ENCODE data around the gene DAZAP1.

Gene DAZAP1

GRCh38 chr19:1407528-1408299 lies at the start of gene DAZAP1:
Gene DAZAP1 (plus strand): TSS chr19:1407586. CDS start chr19:1407774, 188 bp downstream.
- peak; percentile 52 for DNase-seq

DNA sequence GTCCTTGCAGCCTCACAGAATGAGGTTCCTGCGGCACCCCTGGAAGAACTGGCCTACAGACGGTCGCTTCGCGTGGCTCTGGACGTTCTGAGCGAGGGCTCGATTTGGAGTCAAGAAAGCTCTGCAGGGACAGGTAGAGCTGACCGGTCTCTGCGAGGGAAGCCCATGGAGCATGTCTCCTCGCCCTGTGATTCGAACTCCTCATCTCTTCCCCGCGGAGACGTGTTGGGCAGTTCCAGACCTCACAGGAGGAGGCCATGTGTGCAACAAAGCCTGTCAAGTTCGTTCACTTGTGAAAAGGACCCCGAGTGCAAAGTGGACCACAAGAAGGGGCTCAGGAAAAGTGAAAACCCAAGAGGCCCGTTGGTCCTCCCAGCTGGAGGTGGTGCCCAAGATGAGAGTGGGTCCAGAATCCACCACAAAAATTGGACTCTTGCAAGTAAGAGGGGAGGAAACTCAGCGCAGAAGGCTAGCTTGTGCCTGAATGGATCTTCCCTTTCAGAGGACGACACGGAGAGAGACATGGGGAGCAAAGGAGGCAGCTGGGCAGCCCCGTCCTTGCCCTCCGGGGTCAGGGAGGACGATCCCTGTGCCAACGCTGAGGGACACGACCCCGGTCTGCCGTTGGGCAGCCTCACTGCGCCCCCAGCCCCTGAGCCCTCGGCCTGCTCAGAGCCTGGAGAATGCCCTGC lies 47.1 kb upstream of the DAZAP1 start:
- DNase-seq, result no peak

GRCh38 chr19:1360818-1361461 lies 46.4 kb upstream of the DAZAP1 start:
- DNase-seq, result peak; percentile 86

DNA sequence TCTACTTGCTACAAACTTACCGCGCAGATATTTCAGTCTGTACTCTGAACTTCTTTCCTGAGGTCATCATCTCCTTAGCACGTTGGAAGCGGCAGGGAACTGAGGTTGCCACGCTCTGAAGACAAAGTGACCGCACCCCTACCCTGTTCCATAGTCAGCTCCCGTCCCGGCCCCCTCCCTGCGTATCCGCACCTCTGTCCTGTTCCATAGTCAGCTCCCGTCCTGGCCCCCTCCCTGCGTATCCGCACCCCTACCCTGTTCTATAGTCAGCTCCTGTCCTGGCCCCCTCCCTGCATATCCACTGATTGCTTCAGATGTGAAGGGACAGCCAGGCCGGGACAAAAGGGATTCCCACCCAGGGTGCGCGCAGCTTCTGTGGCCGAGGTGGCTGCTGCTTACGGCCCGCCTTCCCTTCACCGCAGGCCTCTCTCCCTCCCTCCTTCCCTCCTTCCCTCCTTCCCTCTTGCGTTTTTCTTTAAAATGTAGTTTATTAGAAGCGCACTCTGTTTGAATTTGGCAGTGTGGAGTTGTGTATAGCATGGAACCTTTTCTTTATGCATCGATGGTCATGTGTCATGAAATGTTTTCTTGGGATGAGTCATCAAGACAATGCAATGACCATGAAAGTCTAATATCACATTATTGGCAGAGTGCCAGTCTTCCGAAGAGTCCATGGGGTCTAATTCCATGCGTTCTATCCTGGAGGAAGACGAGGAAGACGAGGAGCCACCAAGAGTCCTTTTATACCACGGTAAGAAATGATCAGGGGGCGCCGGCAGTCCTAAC lies 45.6 kb upstream of the DAZAP1 start:
- DNase-seq, result no peak

- DNase-seq, result no peak
These were observed 44.8 kb upstream of the DAZAP1 start for GRCh38 chr19:1362387-1363257.

DNA sequence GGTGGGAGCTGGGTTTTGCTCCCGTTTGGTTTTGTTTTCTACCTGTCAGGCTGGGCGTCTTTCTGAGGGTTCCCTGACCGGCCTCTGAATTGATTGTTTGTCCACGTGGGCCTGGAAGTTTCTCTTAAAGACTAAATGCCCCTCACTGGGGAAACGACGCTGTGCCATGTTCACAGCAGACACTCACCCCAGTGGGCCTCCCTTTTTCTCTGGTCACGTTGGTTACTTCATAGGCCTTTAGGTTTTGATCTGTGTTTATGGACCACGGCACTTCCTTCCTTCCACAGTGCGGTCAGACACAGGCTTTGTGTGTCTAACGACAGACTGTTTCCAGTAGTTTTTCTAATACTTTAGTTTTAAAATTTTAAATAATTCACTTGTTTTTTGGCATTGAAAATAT lies 43.8 kb upstream of the DAZAP1 start:
- DNase-seq, result no peak

DNA sequence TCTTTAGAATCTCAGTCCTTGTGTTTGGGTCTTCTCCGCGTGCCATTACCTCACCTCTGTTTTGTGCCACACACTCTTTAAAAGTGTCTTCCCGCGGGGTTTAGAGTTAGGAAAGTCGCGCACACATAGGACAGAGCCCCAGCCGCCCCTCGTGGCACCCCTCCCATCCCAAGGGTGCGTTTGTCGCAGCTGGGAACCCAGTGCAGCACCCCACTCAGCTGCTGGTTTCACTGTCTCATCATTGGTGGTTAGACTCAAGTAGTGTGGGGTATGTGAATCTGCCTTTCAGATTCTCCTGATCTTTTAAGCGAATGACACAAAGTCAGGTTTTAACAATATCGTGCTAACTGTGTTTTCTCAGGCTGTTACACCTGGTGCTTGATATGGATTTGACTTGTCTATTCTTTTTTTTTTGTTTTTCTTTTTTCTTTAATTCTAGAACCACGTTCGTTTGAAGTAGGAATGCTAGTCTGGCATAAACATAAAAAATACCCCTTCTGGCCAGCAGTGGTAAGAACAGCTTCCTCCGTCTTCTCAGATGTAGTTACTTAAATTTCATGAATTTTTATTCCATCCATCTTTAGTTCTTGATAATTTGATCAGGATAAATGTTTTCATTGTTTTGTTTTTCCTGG lies 43.2 kb upstream of the DAZAP1 start:
- no peak for DNase-seq

- DNase-seq, result no peak
These were observed 41.8 kb upstream of the DAZAP1 start for GRCh38 chr19:1365319-1366269.

DNA sequence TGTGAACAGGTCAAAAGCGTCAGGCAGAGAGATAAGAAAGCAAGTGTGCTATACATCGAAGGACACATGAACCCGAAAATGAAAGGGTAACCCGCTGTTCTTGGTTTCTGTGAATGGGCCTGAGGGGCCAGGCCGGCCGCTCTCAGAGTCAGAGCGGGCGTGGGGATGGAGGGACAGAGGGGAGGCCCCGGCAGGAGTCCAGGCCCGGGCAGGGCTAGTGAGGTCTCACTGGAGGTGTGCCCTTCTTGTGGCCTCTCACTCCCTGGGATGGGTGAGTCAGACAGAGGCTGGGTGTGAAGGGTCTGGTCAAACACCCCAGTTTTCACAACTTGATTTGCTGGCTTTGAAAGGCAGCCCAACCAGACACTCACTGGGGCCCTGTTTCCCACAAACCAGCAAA lies 41.1 kb upstream of the DAZAP1 start:
- no peak for DNase-seq

- DNase-seq, result no peak
These were observed 40.2 kb upstream of the DAZAP1 start for GRCh38 chr19:1366899-1367870.

DNA sequence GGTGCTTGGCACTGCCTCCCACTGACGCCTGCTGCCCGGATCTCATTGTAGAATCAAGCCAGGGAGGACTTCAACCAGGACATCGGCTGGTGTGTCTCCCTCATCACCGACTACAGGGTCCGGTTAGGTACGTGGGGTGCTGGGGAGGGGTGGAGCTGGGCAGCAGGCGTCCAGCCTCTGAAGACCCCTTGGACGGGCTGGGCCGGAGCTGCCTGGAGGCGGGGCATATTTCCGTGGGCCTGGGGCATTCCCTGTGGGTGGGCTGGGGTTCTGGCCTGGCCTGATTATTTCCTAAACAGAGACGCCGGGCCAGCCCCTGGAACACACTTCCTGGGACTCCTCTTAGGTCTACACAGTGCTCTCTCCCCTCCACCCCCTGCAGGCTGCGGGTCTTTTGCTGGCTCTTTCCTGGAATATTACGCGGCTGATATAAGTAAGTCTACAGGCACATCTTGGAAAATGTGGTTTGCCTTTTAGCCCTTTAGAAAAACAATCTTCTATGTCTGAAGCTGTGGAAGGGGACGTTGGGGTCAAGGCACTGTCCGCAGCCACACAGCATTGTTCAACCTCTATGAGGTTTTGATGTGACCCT lies 38.1 kb upstream of the DAZAP1 start:
- no peak for DNase-seq

DNA sequence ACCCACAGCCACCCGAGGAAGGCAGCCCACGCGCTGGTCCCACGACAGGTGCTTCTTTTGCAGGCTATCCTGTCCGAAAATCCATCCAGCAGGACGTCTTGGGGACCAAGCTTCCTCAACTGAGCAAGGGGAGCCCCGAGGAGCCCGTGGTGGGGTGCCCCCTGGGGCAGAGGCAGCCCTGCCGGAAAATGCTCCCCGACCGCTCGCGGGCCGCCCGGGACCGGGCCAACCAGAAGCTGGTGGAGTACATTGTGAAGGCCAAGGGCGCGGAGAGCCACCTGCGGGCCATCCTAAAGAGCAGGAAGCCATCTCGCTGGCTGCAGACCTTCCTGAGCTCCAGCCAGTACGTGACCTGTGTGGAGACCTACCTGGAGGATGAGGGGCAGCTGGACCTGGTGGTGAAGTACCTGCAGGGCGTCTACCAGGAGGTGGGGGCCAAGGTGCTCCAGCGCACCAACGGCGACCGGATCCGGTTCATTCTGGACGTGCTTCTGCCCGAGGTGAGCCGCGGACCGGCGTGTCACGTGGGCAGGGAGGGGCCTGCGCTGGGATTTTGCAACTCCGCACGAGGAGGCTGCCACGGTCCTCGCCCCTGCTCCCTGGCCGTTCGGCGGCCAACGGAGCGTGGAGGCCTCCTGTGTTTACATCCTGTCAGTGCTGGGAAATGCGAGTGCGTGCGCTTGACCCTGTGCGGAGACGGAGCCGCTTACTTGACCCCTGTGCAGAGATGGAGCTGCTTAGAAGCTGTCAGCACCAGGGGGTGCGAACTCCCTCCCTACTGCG lies 36.6 kb upstream of the DAZAP1 start:
- no peak for DNase-seq

- no peak for DNase-seq
These were observed 34.3 kb upstream of the DAZAP1 start for GRCh38 chr19:1373042-1373533.

DNA sequence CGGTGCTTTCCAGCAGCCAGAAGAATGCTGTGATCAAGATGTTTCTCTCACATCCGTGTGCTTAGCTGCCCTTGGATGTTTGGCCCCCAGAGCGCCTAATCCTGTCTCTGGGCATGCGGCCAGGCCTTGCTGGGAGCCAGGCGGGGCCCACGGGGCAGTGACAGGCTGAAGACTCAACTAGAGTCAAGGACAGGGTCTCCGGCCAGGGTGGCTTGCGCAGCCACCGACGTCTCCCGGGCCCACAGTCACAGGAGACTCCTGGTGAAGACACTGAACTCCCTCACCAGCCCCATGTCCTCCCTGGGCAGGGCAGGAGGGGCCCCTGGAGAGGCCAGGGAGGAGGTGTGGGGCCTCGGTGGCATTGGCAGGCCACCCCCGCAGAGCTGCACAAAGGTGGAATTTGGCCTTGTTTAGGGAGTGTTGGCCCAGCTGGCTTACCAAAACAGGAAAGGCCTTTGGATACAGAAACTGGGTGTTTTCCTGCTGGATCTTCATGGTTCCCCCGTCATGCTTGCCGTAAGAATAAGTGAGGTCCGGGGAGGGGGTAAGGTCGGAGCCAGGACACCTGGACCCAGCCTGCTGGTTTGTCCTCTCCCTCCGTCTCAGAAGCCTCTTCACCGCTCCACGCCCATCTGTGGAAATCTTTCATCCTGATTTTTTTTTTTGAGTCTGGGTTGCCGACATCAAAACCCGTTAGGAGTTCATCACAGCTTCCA lies 33.7 kb upstream of the DAZAP1 start:
- no peak for DNase-seq

DNA sequence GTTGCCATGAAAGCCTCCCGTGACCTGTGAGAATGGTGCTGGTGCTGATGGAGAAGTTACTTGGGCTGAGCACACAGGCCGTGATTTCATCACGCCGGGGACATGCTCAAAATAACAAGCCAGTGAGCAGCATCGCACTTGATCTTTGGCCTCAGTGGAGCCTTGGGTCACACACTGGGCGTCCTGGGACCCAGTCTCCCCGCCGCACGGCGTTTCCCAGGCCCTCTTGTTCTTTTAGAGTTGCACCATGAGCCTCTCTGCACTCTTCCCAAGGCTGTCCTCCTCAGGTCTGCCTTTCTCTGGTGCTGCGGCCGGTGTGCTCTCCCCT lies 33.2 kb upstream of the DAZAP1 start:
- no peak for DNase-seq

- no peak for DNase-seq
These were observed 31.0 kb upstream of the DAZAP1 start for GRCh38 chr19:1376415-1376805.

Data from right hindlimb (tissue), 1 donor.